BE2C (cell line): ENCODE data around the gene TUT1. TPM values are rescaled to one million over a fixed set of nuclear protein-coding genes. Genes with fewer than 3 reads are reported as not detected.
A peak's percentile ranks its signal among the peaks of the same experiment; 100 is the strongest.

Experiments used
- DNase-seq: peaks from one replicate; pipeline ENCODE4 v3.0.0-alpha.2; 2020
- H3K27me3 ChIP-seq: fragments of 250-450 bp; sonication (Bioruptor Pico); 2 replicates; pipeline ENCODE4 v1.5.1; 2020; ENCODE audit warnings: mild to moderate bottlenecking
- H3K36me3 ChIP-seq: fragments of 250-450 bp; sonication (Bioruptor Pico); 2 replicates; pipeline ENCODE4 v1.5.1; 2020; ENCODE audit warnings: mild to moderate bottlenecking
- H3K4me1 ChIP-seq: fragments of 250-450 bp; sonication (Bioruptor Pico); 2 replicates; pipeline ENCODE4 v1.5.1; 2020
- H3K4me3 ChIP-seq: 2 replicates; pipeline ENCODE4 v1.5.1; 2011; ENCODE audit warnings: low read depth, low read length
- H3K9me3 ChIP-seq: fragments of 250-450 bp; sonication (Bioruptor Pico); 2 replicates; pipeline ENCODE4 v1.5.1; 2020
- polyA plus RNA-seq: library from polyadenylated mRNA; unstranded; fragments of >200 nt; gene quantifications from one replicate; pipeline ENCODE4 v1.2.1, GENCODE V29; 2012; ENCODE audit warnings: low read depth, missing spikeins; ENCODE audit not compliant: insufficient read length, insufficient read depth
- TF ChIP-seq, protein P1 (sequence below): IDR thresholded peaks from 2 replicates; pipeline ENCODE4 v1.5.1; 2012; ENCODE audit warnings: mild to moderate bottlenecking, low read depth, low read length

The TUT1 gene, protein sequence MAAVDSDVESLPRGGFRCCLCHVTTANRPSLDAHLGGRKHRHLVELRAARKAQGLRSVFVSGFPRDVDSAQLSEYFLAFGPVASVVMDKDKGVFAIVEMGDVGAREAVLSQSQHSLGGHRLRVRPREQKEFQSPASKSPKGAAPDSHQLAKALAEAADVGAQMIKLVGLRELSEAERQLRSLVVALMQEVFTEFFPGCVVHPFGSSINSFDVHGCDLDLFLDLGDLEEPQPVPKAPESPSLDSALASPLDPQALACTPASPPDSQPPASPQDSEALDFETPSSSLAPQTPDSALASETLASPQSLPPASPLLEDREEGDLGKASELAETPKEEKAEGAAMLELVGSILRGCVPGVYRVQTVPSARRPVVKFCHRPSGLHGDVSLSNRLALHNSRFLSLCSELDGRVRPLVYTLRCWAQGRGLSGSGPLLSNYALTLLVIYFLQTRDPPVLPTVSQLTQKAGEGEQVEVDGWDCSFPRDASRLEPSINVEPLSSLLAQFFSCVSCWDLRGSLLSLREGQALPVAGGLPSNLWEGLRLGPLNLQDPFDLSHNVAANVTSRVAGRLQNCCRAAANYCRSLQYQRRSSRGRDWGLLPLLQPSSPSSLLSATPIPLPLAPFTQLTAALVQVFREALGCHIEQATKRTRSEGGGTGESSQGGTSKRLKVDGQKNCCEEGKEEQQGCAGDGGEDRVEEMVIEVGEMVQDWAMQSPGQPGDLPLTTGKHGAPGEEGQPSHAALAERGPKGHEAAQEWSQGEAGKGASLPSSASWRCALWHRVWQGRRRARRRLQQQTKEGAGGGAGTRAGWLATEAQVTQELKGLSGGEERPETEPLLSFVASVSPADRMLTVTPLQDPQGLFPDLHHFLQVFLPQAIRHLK
- polyA plus RNA-seq = 61.8 TPM

DNA sequence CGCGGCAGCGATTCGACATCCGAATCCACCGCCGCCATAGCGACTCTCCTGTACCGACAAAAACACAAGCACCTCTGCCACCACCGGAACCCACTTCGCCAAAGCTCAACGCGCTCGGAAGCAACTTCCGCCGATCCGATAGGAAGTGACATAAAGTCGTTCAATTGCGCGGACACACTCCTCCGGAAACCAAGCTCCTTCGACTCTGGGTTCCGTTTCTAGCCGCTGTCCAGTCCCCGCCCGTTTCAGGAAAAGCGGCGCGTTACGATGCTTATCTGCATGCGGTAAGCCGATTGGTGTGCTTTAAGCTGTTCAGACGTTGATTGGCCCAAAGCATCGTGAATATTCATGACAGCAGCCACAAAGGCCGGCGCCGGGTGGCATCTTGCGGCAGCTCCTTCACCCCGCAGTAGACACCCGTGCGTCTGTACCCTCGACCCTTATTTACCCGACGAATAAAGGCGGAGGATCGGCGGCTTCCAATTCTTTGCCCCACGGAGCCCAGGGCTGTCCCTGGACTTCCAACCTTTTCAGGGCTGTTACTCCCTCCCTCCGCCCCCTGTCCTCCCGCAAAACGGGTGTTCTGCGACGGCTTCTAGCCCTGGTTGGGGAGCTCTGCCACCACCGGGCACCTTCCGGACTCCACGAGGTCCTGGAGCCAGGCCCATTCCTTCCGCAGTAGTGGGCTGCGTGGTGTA, at the start of gene TUT1:
Gene TUT1 (minus strand): TSS at position 76 of the 698 bp plus-strand sequence. CDS start 38 bp downstream, at position 38.
- no peaks in the 10 kb centered on the region for H3K27me3 ChIP-seq
- H3K36me3 ChIP-seq = peaks cover 28% of the 10 kb centered on the region
- peak; percentile 92 for DNase-seq
- TF ChIP-seq, protein P1, sequence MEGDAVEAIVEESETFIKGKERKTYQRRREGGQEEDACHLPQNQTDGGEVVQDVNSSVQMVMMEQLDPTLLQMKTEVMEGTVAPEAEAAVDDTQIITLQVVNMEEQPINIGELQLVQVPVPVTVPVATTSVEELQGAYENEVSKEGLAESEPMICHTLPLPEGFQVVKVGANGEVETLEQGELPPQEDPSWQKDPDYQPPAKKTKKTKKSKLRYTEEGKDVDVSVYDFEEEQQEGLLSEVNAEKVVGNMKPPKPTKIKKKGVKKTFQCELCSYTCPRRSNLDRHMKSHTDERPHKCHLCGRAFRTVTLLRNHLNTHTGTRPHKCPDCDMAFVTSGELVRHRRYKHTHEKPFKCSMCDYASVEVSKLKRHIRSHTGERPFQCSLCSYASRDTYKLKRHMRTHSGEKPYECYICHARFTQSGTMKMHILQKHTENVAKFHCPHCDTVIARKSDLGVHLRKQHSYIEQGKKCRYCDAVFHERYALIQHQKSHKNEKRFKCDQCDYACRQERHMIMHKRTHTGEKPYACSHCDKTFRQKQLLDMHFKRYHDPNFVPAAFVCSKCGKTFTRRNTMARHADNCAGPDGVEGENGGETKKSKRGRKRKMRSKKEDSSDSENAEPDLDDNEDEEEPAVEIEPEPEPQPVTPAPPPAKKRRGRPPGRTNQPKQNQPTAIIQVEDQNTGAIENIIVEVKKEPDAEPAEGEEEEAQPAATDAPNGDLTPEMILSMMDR = no peak
- peaks cover 6% of the 10 kb centered on the region; the same call in 1 of the 2 replicates for H3K4me1 ChIP-seq
- H3K4me3 ChIP-seq = peak within 1 kb of the TSS; percentile 92
- H3K9me3 ChIP-seq = no peaks in the 10 kb centered on the region

DNA sequence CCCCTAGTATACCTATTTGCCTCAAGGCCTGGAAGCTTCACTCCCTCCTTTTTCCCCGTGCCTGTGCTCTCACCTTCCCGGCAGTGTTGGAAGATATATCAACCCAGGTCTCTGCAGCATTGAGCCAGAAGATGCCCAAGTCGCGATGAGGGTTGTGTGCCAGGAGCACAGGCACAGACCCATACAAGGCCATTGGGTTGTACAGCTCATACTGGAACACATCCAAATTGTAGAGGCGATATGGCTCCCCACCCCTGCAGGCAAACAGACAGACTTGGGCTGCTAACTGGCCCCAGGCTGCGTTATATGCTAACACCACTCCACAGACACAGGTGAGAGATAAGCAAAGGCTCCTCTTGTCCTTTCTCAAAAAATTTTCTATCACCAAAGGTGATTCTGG, 41.2 kb upstream of the TUT1 start:
- H3K27me3 ChIP-seq = no peaks in the 10 kb centered on the region
- no peak for DNase-seq
- no peaks in the 10 kb centered on the region for H3K9me3 ChIP-seq
- H3K4me3 ChIP-seq = no peak overlapping the region
- H3K36me3 ChIP-seq = peaks cover 43% of the 10 kb centered on the region
- TF ChIP-seq, protein P1 = no peak
- H3K4me1 ChIP-seq = no peaks in the 10 kb centered on the region

DNA sequence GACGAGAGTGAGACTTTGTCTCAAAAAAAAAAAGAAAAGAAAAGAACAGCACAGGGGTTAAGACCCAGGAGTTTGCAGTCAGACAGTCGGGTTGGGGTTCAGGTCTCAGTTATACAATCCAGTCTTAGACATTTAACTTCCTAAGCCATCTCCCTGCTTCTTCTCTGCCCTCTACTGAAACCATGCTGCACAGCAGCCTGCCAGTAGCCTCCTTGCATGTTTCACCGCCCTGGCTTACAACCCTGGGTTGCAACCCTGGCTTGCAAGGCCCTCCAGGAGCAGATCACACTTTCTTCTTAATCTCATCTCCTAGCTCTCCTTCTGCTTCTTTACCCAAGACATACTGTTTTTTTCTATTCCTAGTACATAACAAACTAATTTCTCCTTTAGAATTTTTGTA, 36.4 kb upstream of the TUT1 start:
- Histone ChIP-seq H3K9me3 (no peaks in the 10 kb centered on the region), H3K4me1 (no peaks in the 10 kb centered on the region), H3K36me3 (peaks cover 37% of the 10 kb centered on the region), H3K27me3 (no peaks in the 10 kb centered on the region), H3K4me3 (no peak overlapping the region)
- TF ChIP-seq, protein P1 = 0 out of 2 replicates have a peak, but pooled peaks have one; percentile 13
- DNase-seq = no peak

DNA sequence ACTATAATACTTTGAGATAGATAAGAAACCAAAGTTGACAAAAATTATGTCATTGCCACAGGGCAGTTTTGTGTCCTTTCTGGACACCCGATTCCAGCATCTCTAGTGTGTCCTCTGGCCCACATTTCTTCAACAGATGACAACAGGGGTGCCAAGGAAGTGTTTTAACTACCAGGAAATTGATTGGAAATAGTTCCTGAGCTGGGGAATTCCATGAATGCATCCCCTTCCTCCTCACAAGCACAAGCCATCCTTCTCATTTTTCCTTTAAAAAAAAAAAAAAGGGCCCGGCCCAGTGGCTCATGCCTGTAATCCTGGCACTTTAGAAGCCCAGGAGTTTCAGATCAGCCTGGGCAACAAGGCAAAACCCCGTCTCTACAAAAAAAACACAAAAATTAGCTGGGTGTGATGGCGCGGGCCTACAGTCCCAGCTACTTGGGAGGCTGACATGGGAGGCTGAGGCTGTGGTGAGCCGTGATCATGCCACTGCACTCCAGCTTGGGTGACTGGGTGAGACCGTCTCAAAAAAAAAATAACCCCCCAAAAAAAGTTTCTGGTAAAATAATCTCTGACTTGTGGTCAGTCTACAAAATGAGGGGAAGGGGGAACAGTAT, 31.3 kb upstream of the TUT1 start:
- DNase-seq = no peak
- Histone ChIP-seq H3K27me3 (no peaks in the 10 kb centered on the region), H3K4me1 (no peaks in the 10 kb centered on the region), H3K36me3 (peaks cover 8% of the 10 kb centered on the region), H3K4me3 (peak overlapping the region; percentile 37), H3K9me3 (no peaks in the 10 kb centered on the region)
- TF ChIP-seq, protein P1 = no peak

DNA sequence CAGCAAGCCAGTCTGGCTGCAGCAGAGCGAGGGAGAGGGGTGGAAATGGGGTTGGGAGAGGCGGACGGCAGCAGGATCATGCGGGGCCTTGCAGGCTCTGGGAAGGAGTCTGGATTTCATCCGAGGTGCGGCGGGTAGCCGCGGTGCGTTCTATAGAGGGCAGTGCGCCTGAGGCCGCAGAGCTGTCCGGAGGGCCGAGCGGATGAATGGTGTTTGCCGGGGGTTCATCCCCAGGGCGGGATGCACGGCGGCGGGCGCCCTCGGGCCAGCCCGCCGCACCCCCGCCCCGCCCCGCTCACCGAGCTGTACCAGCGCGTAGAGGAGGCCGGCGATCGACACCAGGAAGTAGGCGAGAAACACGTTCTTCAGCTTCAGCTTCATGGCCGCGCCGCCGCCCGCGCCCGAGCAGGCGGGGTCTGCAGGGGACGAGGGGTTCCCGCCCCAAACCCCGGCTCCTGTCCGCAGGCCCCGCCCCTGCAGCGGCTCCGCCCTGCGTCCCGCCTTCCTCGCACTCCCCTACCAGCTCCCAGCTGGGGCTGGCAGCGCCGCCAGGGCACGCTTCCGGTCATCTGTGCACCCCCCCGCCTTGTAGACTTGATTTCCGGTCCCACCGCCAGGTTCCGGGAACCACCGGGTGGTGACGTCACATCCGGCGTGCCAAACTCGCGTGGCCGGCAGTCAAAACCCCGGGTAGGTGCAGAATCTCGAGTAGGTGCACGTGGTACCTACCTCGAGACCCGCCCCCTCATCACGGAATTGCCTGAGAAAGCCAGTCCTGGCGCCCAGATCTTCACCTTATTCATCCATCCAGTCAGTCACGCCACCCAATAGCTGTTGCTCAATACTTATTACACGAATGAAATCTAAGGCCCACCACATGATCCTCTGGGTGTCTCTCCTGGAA, 30.5 kb upstream of the TUT1 start, which contains the start of gene B3GAT3:
Gene B3GAT3 (minus strand): TSS at position 420 of the 904 bp plus-strand sequence. CDS start 39 bp downstream, at position 381.
- no peaks in the 10 kb centered on the region for H3K27me3 ChIP-seq
- peaks cover 7% of the 10 kb centered on the region for H3K36me3 ChIP-seq
- TF ChIP-seq, protein P1 = no peak
- H3K4me1 ChIP-seq = no peaks in the 10 kb centered on the region
- no peaks in the 10 kb centered on the region for H3K9me3 ChIP-seq
- peak within 1 kb of the TSS; percentile 76 for H3K4me3 ChIP-seq
- DNase-seq = peak; percentile 93
